ENCODE measurements around the gene FOXP1. TPM values are rescaled to one million over a fixed set of nuclear protein-coding genes. Genes with fewer than 3 reads are reported as not detected.

Gene FOXP1
- total and polyA plus RNA-seq, 12 donors: 7.6 to 42.7 (median 24.3) TPM

DNA sequence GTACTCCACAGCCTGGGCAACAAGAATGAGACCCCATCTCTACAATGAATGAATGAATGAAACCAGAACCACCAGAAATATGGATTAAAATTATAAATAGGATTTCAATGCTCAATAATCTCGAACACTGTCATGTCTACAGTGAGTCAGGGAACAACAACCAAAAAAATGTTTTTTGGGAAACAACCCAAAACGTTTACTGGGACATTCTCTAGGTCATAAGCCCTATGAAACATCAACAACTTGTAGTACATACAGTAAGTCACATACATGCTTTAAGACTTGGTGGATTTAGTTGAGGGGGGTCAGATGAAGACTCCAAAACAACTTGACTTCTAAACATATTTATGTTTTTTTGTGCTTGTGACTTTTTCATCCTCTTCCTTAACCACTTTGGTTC is 511.2 kb downstream of the FOXP1 start:
- intact Hi-C loops (cut with DNase I): no loop called here
- Histone ChIP-seq H3K9me3 (replicated peaks in 1 of 3) (no peaks in the 10 kb centered on the region), H3K36me3 (replicated peaks in 1 of 2) (no peaks in the 10 kb centered on the region), H3K27me3 (no peaks in the 10 kb centered on the region), H3K4me1 (replicated peaks in 1 of 2) (peaks cover 5 to 7% of the 10 kb centered on the region in 2 donors), H3K4me3 (no peak overlapping the region), H3K27ac (no peak overlapping the region)
- TF ChIP-seq CTCF (IDR thresholded peaks at IDR 0.05): no peak
- no peak for TF ChIP-seq POLR2A (IDR thresholded peaks at IDR 0.05)
- 39 to 45% (median 44%) methylated on average over 2 of the region's 2 CpGs for WGBS, 4 donors
- DNase-seq: no peak

GRCh38 chr3:71070497-71071463 is 512.7 kb downstream of the FOXP1 start:
- Histone ChIP-seq H3K27ac (no peak overlapping the region), H3K4me1 (replicated peaks in 1 of 2) (peaks cover 0 to 13% of the 10 kb centered on the region in 2 donors), H3K4me3 (no peak overlapping the region), H3K36me3 (replicated peaks in 1 of 2) (no peaks in the 10 kb centered on the region), H3K9me3 (replicated peaks in 1 of 3) (no peaks in the 10 kb centered on the region), H3K27me3 (no peaks in the 10 kb centered on the region)
- DNase-seq: no peak
- intact Hi-C loops (cut with DNase I): no loop called here
- no peak for TF ChIP-seq POLR2A (IDR thresholded peaks at IDR 0.05)
- no peak for TF ChIP-seq CTCF (IDR thresholded peaks at IDR 0.05)
- 87 to 89% (median 89%) methylated on average over 20 of the region's 20 CpGs for whole genome bisulfite sequencing, 4 donors

GRCh38 chr3:71069797-71070196 is 513.7 kb downstream of the FOXP1 start:
- TF ChIP-seq POLR2A (IDR thresholded peaks at IDR 0.05) (no peak), CTCF (IDR thresholded peaks at IDR 0.05) (peak in 5 of 6 experiments; percentile 8 to 42 (median 33))
- no peak overlapping the region for H3K4me3 ChIP-seq
- 64 to 81% (median 73%) methylated on average over 4 of the region's 4 CpGs for WGBS, 4 donors
- peak; percentile 26 to 73 (median 40) for DNase-seq
- no peaks in the 10 kb centered on the region for H3K9me3 ChIP-seq (replicated peaks in 1 of 3)
- no peaks in the 10 kb centered on the region for H3K36me3 ChIP-seq (replicated peaks in 1 of 2)
- no peak overlapping the region for H3K27ac ChIP-seq
- intact Hi-C loops (cut with DNase I): no loop called here
- H3K4me1 ChIP-seq (replicated peaks in 1 of 2): peaks cover 0 to 17% of the 10 kb centered on the region in 2 donors
- no peaks in the 10 kb centered on the region for H3K27me3 ChIP-seq

DNA sequence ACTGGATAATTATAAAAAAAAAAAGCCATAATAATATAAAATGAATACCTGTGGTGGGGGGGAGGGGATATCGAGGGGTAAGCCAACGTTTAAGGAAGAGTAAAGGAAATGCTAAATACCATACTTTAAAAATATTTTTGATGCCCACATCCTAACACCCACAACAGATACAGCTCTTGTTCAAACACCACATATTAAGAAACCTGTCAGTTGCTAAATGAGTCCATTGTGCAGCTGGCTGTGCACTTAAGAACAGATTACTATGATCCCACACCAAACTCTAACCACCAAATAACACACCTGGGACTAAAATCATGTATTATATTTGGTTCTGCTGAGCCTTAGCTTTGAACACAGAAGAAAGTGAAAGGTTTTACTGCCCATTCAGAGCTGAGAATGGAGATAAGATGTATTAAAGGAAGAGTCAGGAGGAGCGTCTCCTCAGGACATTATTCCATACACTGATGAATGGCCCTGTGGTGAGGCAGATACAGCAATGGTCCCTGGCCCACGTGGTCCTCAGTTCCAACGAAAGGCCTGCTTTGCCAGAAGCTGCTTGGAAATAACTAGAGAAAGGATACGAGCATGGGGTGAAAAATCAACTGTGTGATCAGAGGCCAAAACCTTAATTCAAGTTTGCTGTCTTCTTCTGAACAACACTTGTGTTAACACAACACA is 515.4 kb downstream of the FOXP1 start:
- TF ChIP-seq POLR2A (IDR thresholded peaks at IDR 0.05) (no peak), CTCF (IDR thresholded peaks at IDR 0.05) (no peak)
- H3K4me1 ChIP-seq (replicated peaks in 1 of 2): peaks cover 10 to 26% of the 10 kb centered on the region in 2 donors
- H3K36me3 ChIP-seq (replicated peaks in 1 of 2): no peaks in the 10 kb centered on the region
- 78 to 83% (median 83%) methylated on average over 6 of the region's 6 CpGs for WGBS, 4 donors
- H3K27ac ChIP-seq: no peak overlapping the region
- no peak for DNase-seq
- H3K9me3 ChIP-seq (replicated peaks in 1 of 3): no peaks in the 10 kb centered on the region
- H3K4me3 ChIP-seq: no peak overlapping the region
- intact Hi-C loops (cut with DNase I): no loop called here
- H3K27me3 ChIP-seq: no peaks in the 10 kb centered on the region

Measured in adrenal gland (tissue), 12 donors.